GM04504 (cell line): ENCODE results near the gene GPR26.
"Not testable (repeated sequence)": the region's sequence is repeated elsewhere in the genome, so short reads cannot be mapped to it uniquely, and the experiment has no call there.

Experiments
- DNase-seq: peaks from one replicate; pipeline ENCODE4 v3.0.0-alpha.2; 2012; ENCODE audit warnings: low read depth

The GPR26 gene

DNA sequence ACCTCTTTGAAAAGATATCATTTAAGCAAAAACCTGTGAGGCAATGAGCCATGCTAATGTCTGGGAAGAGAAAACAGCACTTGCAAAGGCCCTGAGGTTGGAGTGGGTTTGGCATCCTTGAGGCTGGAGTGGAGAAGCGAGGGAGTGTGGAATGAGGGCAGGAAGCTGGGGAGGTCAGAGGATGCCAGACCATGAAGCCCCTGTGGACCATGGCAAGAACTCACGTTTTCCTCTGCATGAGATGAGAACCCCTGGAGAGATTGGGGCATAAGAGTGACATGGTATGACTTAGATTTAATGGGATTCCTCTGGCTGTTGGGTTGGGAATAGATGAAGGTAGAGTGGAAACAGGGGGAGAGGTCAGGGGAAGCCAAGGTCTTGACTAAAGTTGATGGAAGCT, 49.4 kb downstream of the GPR26 start:
- no peak for DNase-seq

DNA sequence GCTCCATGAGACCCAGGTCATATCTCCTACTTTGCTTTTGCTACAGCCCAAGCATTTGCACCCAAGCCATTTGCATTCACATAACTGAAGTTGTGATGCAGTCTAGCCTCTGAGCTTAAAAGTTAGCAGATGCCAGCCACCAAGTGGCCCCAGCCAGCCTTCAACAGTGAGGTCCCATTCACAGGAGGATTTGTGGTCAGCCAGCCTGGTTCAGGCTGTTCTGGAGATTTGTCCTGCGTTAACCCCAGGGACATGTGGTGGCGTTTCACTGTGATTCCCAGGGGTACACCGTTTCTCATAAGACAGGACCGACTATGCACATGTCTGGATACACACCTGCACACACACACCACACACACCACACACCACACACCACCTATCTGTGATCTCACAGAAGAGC, 51.2 kb downstream of the GPR26 start:
- no peak for DNase-seq

DNA sequence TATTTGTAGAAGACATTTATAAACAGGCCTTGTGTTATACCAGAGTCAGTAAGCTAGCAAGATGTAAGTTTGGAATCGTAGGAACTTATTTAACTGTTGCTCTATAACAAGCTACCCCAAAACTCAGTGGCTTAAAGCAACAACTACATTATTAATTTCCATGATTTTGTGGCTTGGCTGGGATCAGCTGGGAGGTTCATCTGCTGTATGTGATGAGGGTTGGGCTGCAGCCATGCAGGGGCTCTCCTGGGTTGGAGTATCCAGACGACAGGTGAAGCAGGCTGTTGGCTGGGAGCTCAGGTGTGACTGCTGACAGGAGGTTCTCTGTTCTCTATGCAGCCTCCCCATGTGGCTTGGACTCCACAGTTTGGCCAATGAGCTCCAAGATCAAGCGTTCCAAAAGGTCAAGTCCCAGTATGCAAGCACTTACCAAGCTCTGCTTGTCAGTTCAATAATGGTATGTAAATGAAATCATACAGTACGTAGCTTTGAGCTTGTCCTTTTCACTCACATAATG, 52.4 kb downstream of the GPR26 start:
- DNase-seq: no peak

DNA sequence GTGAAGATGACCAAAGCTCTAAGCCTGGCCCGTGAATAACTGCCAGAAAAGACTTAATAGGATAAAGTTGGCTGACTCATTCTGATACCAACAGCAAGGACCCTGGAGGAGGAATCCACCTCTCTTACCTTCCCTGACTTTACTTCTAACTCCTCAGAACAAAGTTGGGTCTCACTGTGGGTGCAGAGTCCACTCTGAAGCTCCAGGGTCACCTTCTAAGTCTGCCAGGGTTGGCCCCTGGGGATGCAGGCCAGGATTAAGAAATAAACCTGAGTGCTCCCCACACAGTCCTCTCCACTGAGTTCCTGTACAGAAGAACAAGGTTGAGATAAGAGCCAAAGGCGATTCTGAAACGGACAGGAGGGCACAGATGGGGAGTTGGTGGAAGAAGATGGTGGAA, 54.4 kb downstream of the GPR26 start:
- no peak for DNase-seq

DNA sequence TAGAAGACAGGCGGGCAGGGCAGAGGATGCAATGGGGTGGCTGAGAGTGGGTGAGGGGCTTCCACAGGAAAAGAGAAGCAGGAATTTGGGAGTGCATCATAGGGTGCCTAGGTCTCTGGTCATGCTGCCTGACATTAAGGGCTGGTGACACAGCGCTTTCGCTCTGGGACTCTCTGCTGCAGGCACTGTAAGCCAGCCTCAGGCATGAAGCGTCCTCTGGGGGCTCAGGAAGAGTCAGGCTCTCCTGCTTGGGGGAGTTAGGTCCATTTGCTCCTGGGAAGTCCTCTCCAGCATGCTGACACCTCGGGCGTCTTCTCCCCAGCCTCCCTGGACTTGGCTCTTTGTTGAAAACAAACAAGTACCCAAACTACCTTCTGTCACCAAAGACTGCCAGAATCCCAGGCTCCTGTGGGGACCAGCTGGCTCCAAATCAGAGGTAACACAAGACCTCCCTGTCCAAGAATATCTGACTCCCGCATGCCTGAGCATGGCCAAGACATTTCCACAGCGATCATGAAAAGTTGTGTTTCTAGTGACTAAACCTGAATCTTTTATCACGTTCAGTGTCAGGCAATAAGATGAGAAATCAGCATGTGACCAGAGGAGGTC, 55.4 kb downstream of the GPR26 start:
- DNase-seq: no peak

DNA sequence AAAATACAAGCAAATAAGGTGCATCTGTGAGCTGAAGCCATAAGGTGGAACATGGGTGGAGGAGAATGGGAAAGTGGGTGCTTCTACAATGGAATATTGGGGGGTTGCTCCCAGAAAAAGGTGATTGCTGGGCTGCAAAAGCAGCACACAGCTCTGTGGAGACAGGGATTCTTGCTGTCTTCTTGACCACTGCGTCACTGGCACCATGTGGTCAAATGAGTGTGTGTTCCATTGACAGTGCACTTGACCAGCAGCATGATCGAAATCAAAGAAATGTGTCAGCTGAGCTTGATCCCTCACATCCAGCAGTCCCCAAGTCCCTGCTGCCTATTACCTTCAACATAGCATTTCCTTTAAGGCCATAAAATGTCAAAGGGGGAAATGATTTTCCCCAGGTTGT, 56.2 kb downstream of the GPR26 start:
- no peak for DNase-seq

DNA sequence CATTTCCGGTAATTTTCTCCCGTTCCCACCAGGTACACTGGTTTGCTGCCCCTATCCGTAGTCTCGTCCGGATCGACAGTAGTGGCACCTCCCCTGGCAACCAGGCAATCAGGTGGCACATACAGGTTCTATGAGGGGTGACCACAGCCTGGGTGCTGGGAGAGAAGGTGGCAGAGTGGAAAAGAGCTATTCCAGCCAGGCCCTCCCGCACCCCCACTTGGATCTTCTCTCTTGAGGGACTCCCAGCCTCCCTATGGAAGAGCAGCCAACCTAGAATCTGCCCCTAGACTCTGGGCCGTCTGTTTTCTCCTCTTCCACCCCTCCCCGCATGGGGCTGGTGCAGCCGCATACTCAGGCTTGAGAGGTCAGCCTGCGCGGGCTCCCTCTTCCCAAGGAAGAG, 58.6 kb downstream of the GPR26 start:
- no peak for DNase-seq

DNA sequence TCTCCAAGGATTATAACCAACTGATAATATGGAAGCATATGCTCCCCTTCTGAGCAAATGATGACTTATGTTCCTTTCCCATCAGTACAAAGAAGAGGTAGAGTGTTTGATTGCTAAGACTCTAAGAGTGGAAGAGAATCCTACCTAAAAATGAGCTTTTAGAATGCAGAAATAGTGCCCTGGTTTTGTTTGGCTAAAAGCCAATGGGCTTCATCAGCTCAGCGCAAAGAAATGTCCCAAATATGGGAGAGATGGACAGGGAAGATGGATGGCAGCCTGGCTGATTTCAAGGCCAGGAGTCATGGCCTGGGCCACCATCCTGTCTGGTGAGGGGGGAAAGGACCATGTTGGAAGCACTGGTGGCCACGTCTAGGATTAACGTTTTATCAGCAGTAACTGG, 60.2 kb downstream of the GPR26 start:
- no peak for DNase-seq

DNA sequence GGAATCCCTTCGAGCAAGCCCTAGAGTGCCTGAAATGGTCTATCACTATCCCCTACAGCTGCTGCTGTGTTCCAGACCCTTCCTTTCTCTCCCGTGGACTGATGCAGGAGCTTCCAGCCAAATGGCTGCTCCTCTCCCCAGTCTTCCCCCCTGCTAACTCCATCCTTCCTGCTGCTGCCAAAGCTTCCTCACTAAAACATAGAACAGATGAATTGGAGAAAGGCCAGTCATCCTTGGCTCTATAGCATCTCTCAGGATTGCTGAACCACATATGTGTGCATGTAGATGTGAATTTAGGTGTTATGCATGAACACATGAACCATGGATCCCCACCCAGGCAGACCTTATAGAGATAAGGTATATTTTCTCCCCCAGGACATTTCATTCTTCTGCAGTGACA, 60.7 kb downstream of the GPR26 start:
- no peak for DNase-seq

DNA sequence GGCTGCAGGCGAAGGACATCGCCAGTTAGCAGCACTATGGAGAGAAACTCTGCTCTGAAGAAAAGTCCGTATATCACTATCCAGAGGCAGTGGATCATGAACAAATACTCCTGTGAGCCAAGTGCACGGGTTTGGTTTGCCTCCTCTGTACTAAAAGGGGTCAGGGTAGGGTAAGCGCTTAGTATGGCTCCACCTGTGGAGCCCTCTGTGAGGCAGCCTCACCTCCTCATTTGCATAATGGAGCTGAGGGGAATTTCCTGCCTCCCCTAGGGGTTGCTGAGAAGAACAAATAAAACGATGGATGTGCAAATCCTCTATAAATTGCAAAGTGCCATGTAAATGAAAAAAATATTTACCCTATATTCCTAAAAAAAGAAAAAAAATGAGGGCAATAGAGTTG, 63.4 kb downstream of the GPR26 start:
- no peak for DNase-seq

DNA sequence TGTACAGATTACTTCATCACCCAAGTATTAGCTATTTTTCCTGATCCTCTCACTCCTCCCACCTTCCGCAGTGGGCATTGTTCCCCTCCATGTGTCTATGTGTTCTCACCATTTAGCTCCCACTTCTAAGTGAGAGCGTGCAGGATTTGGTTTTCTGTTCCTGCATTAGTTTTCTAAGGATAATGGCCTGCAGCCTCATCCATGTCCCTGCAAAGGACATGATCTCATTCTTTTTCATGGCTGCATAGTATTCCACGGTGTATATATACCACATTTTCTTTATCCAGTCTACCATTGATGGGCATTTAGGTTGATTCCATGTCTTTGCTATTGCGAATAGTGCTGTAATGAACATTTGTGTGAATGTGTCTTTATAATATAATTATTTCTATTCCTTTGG, 70.8 kb downstream of the GPR26 start:
- DNase-seq: not testable (repeated sequence)

DNA sequence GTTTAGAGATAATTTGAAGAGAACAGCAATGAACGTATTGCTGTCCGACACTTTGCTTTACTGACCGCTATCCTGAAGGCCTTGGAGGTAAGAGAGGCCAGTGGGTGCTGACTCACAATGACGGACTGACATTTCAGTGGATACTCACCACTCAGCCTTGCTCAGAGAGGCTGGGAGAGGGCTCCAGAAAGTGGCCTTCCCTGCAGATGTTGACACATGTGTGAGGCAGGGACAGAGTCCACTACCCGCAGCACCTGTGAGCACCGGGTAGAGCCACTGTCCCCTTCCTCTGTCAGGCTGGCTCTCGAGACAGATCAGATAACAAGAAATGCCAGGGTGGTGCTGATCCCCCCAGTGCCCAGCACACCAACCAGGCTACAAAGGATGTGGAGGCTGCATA, 75.0 kb downstream of the GPR26 start:
- DNase-seq: no peak

DNA sequence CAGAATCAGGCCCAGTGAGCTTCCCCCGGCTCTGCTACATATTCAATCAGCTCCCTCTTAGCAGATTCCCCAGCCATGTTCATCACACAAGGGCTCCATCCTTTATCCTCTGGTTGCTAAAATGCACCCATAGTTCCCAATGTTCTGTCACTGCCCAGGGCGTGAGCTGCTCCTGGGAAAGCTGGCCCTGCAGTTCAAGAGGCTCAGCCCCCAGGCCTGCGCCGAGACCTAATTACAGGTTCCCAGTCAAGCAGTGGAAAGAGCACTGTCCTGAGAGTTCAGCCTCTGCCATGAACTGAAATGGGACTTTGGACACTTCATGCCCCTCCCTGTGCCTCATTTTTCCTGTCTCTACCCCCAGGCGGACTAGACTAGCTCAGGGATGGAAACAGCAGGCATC, 75.6 kb downstream of the GPR26 start:
- no peak for DNase-seq

DNA sequence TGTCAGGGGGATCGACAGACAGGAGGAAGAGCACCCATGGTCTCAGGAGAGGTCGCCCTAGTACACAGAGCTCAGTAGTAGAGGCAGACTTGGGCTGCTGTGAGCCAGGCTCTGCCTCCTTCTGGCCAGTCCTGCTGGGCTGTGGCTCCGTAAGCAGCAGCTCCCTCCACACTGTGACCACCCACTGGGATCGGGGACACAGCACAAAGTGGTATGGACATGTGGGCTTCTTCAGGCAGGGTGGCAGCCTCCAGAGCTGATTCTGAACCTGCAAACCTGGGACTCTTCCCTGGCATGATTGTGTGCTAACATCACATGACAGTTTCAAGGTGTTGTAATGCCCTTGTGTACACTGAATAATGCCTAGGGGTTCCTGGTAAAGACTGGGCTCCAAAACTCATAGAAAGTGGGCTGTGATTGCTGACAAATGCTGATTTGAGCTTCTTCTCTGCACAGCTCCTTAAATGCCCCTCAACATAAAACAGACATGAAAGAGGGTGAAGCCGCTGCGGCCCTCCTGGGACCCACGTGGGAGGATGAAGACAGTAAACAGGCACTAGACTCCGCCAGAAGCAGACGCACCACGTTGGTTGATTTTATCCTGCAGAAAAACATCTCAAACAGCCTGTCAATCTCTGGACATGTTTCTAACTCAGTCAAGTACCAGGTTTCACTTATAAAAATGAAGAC, 76.7 kb downstream of the GPR26 start:
- no peak for DNase-seq

DNA sequence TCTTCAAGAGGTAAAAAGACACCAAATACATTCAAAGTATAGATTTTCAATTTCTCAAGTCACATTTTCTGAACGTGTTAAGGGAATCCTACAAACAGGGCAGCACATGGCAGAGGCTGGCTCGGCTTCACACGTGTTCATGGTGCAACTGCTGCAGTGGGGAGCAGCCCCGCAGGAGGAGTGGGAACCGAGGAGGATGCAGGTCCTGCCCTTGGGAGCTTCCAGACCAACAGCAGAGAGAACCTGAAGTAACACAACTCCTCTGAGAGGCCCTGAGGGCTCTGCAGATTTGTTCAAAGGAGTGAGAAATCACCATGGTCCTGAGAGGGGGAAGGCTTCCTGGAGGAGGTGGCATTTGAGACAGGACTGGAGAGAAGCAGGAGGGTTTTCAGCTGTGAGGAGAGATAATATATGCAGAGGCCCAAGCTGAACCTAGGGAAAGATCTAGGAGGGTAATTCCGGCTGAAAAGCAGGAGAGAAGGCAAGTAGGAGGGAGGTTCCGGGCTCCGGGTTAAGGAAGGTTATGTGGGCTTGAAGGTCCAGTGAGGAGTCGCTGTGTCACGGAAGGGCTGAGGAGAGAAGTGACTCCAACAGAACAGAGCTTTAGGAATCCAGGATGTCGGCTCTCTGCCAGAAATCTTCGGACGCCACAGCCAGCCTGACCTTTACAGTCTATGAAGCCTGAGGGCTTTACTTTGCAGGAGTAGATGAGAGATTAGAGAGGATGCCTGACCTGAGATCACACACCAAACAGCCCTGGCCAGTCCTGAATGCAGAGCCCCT, 77.5 kb downstream of the GPR26 start:
- peak; percentile 17 for DNase-seq

DNA sequence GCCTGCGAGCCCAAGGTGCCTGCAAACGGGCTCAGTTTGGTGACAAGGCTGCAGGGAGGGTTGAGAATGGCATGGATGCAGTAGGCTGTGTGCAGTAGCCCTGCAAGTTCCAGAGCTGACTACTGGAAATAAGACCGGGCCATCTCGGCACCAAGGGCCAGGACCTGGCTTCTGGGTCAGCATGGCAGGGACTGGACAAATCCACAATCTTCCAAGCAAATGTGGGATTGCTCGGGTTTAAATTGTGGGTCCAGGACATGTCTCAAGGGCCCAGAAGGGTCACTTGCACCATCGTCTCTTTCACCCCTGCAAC, 78.0 kb downstream of the GPR26 start:
- no peak for DNase-seq
